GM20000 (cell line): ENCODE measurements around the gene ZBTB40.

Experiments used
- DNase-seq: peaks from one replicate; pipeline ENCODE4 v3.0.0; 2012; ENCODE audit warnings: low spot score
- CTCF ChIP-seq: IDR thresholded peaks from 2 replicates; pipeline ENCODE4 v1.5.1; 2012; ENCODE audit warnings: mild to moderate bottlenecking, control low read depth; ENCODE audit errors: extremely low read depth, missing control alignments

The ZBTB40 gene

GRCh38 chr1:22576150-22576544, 124.5 kb downstream of the ZBTB40 start:
- no peak for DNase-seq
- no peak for TF ChIP-seq CTCF

GRCh38 chr1:22576617-22577016, 125.0 kb downstream of the ZBTB40 start:
- DNase-seq = no peak
- TF ChIP-seq CTCF = no peak

- no peak for TF ChIP-seq CTCF
- DNase-seq = no peak
Observed at GRCh38 chr1:22578732-22579361, 127.2 kb downstream of the ZBTB40 start.

- no peak for DNase-seq
- no peak for TF ChIP-seq CTCF
Observed at GRCh38 chr1:22579541-22580155, 128.0 kb downstream of the ZBTB40 start.
